WTC11 (cell line): ENCODE data around the gene FAM227B.

Experiments
- FOXJ3 ChIP-seq: sonication (generic); formaldehyde crosslinking; IDR thresholded peaks from 2 replicates; pipeline ENCODE4 v1.9.0; 2021; ENCODE audit warnings: missing genetic modification reagents, mild to moderate bottlenecking, borderline replicate concordance
- TEAD1 ChIP-seq: sonication (generic); formaldehyde crosslinking; IDR thresholded peaks from 2 replicates; pipeline ENCODE4 v1.8.0; 2022; ENCODE audit warnings: mild to moderate bottlenecking, missing genetic modification reagents
- TF ChIP-seq, protein P1 (sequence below): sonication (generic); formaldehyde crosslinking; IDR thresholded peaks from 2 replicates; pipeline ENCODE4 v1.8.0; 2022; ENCODE audit warnings: mild to moderate bottlenecking, missing genetic modification reagents
- TF ChIP-seq, protein P2 (sequence below): fragments of 200-600 bp; IDR thresholded peaks from 2 replicates; pipeline ENCODE4 v1.8.0; 2022; ENCODE audit warnings: antibody characterized with exemption

DNA sequence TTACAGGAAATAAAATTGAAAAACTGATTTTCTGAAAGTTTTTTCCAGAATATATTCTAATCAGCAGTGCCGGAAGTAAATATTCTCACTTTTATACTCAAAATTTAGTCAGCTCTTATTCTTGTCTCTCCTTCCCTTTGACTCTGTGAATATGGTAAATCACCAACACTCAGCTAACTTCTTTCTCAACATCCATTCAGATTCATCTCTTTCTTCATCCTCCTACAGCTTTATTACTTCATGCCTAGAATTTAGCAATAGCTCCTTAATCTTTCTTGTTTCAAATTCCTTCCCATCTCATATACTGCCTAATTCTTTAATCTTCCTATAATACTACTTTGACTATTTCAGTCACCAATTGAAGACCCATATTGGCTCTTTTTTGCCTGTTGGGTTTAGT lies 129.7 kb downstream of the FAM227B start:
- TF ChIP-seq, protein P1, sequence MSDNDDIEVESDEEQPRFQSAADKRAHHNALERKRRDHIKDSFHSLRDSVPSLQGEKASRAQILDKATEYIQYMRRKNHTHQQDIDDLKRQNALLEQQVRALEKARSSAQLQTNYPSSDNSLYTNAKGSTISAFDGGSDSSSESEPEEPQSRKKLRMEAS (CRISPR knock-in tag) = no peak
- TF ChIP-seq TEAD1 (CRISPR knock-in tag) (no peak), FOXJ3 (CRISPR knock-in tag) (no peak)
- TF ChIP-seq, protein P2, sequence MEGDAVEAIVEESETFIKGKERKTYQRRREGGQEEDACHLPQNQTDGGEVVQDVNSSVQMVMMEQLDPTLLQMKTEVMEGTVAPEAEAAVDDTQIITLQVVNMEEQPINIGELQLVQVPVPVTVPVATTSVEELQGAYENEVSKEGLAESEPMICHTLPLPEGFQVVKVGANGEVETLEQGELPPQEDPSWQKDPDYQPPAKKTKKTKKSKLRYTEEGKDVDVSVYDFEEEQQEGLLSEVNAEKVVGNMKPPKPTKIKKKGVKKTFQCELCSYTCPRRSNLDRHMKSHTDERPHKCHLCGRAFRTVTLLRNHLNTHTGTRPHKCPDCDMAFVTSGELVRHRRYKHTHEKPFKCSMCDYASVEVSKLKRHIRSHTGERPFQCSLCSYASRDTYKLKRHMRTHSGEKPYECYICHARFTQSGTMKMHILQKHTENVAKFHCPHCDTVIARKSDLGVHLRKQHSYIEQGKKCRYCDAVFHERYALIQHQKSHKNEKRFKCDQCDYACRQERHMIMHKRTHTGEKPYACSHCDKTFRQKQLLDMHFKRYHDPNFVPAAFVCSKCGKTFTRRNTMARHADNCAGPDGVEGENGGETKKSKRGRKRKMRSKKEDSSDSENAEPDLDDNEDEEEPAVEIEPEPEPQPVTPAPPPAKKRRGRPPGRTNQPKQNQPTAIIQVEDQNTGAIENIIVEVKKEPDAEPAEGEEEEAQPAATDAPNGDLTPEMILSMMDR = no peak
